AG04450 (cell line): ENCODE measurements around the gene CFAP53. TPM values are rescaled to one million over a fixed set of nuclear protein-coding genes. Genes with fewer than 3 reads are reported as not detected.
"Not testable (repeated sequence)": the region's sequence is repeated elsewhere in the genome, so short reads cannot be mapped to it uniquely, and the experiment has no call there.

Experiments
- CTCF ChIA-PET: fragments of 300-600, 350-600 bp; formaldehyde crosslinking; extraction: SDS; loops from one replicate; lab custom pipeline; 2022; ENCODE audit warnings: antibody characterized with exemption, inconsistent platforms; lab: Charles Lee
- POLR2A ChIA-PET: fragments of 350-600 bp; formaldehyde crosslinking; extraction: SDS; loops from one replicate; lab custom pipeline; 2021; ENCODE audit warnings: antibody characterized with exemption, inconsistent platforms; lab: Yijun Ruan, JAX
- DNase-seq: peaks from one replicate; pipeline ENCODE4 v3.0.0-alpha.2; 2011; ENCODE audit warnings: low read depth, low spot score
- H3K27ac ChIP-seq: one replicate; pipeline ENCODE4 v1.5.1; 2012; ENCODE audit warnings: low read depth, low read length, control low read depth
- H3K27me3 ChIP-seq: one replicate; pipeline ENCODE4 v1.6.0; 2012; ENCODE audit warnings: low read length; ENCODE audit not compliant: control insufficient read depth, insufficient read depth
- H3K4me3 ChIP-seq: 2 replicates; pipeline ENCODE4 v1.5.1; 2011; ENCODE audit warnings: mild to moderate bottlenecking, low read depth, low read length, control low read depth
- H3K9me3 ChIP-seq: 2 replicates; pipeline ENCODE4 v1.5.1; 2012; ENCODE audit warnings: low read length; ENCODE audit not compliant: control insufficient read depth, insufficient read depth
- CTCF ChIP-seq: IDR thresholded peaks from 2 replicates; pipeline ENCODE4 v1.5.1; 2011; ENCODE audit warnings: low read depth, low read length, control low read depth, inconsistent platforms
- polyA plus RNA-seq: library from polyadenylated mRNA; depleted of rRNA; stranded (reverse); fragments of >200 nt; gene quantifications from 2 replicates; pipeline ENCODE4 v1.2.3, GENCODE V29; 2011

Gene CFAP53
- polyA plus RNA-seq, 1 experiment: 0.26 TPM

GRCh38 chr18:50312296-50313030 is 46.2 kb upstream of the CFAP53 start:
- no peak for TF ChIP-seq CTCF

GRCh38 chr18:50311650-50312049 is 45.4 kb upstream of the CFAP53 start:
- no peak for TF ChIP-seq CTCF
- Histone ChIP-seq H3K9me3 (no peaks in the 10 kb centered on the region), H3K27ac (no peak overlapping the region), H3K4me3 (no peak overlapping the region), H3K27me3 (no peaks in the 10 kb centered on the region)
- POLR2A ChIA-PET: no interaction called here
- no peak for DNase-seq
- CTCF ChIA-PET: no interaction called here

More at GRCh38 chr18:50312296-50313030, 46.2 kb upstream of the CFAP53 start:
- Histone ChIP-seq H3K4me3 (no peak overlapping the region), H3K27ac (no peak overlapping the region), H3K9me3 (no peaks in the 10 kb centered on the region), H3K27me3 (no peaks in the 10 kb centered on the region)
- DNase-seq: no peak
- POLR2A ChIA-PET: no interaction called here
- CTCF ChIA-PET: no interaction called here

GRCh38 chr18:50310080-50310479 is 43.8 kb upstream of the CFAP53 start:
- POLR2A ChIA-PET: no interaction called here
- no peak for DNase-seq
- CTCF ChIA-PET: no interaction called here
- H3K27me3 ChIP-seq: no peaks in the 10 kb centered on the region
- no peaks in the 10 kb centered on the region for H3K9me3 ChIP-seq
- no peak for TF ChIP-seq CTCF
- no peak overlapping the region for H3K4me3 ChIP-seq
- H3K27ac ChIP-seq: no peak overlapping the region

GRCh38 chr18:50308851-50309250 is 42.6 kb upstream of the CFAP53 start:
- H3K4me3 ChIP-seq, H3K27me3 ChIP-seq, H3K27ac ChIP-seq, DNase-seq, POLR2A ChIA-PET, H3K9me3 ChIP-seq: not testable (repeated sequence)
- CTCF ChIA-PET: interaction anchor here (1.7 kb wide), 1 partner anchor 48 kb away, joined by 12 read pairs; no protein-coding TSS in a partner anchor

GRCh38 chr18:50307738-50308470 is 41.6 kb upstream of the CFAP53 start:
- CTCF ChIA-PET: interaction anchor here (1.7 kb wide), 1 partner anchor 49 kb away, joined by 12 read pairs; no protein-coding TSS in a partner anchor

More at GRCh38 chr18:50307738-50308470, 41.6 kb upstream of the CFAP53 start:
- no peak overlapping the region for H3K27ac ChIP-seq
- POLR2A ChIA-PET: interaction anchor here (1.4 kb wide), 1 partner anchor 10 kb away, joined by 5 read pairs; no protein-coding TSS in a partner anchor
- no peaks in the 10 kb centered on the region for H3K9me3 ChIP-seq
- DNase-seq: peak; percentile 67
- H3K4me3 ChIP-seq: peak overlapping the region; percentile 70
- H3K27me3 ChIP-seq: no peaks in the 10 kb centered on the region
- no peak for TF ChIP-seq CTCF
